HG02884 (cell line): ENCODE data around the gene CCNC.
"Not testable (repeated sequence)": the region's sequence is repeated elsewhere in the genome, so short reads cannot be mapped to it uniquely, and the experiment has no call there.

ENCODE experiments used
- ATAC-seq: cut with Tn5 transposase; IDR thresholded peaks from one replicate; pipeline ENCODE4 v1.9.1; 2021; ENCODE audit warnings: mild to moderate bottlenecking, moderate library complexity; ENCODE audit not compliant: unreplicated experiment

CCNC gene

GRCh38 chr6:99603421-99604165 lies 35.1 kb upstream of the CCNC start:
- ATAC-seq, result no peak

GRCh38 chr6:99602520-99603420 lies 34.3 kb upstream of the CCNC start:
- no peak for ATAC-seq

DNA sequence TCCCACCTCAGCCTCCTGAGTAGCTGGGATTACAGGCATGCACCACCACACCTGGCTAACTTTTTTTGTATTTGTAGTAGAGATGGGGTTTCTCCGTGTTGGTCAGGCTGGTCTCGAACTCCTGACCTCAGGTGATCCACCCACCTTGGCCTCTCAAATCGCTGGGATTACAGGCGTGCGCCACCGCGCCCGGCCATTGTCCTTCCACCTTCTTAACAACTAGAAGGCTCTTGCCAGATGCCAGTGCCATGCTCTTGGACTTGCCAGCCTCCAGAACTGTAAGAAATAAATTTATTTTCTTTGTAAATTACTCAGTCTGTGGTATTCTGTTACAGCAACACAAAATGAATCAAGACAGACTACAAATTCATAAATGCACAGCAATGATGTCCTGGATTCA lies 26.2 kb upstream of the CCNC start:
- ATAC-seq, result not testable (repeated sequence)

- no peak for ATAC-seq
These were observed 24.4 kb upstream of the CCNC start for GRCh38 chr6:99592900-99593299.

GRCh38 chr6:99591673-99592364 lies 23.4 kb upstream of the CCNC start:
- no peak for ATAC-seq

- ATAC-seq, result no peak
These were observed 22.5 kb upstream of the CCNC start for GRCh38 chr6:99590728-99591672.

DNA sequence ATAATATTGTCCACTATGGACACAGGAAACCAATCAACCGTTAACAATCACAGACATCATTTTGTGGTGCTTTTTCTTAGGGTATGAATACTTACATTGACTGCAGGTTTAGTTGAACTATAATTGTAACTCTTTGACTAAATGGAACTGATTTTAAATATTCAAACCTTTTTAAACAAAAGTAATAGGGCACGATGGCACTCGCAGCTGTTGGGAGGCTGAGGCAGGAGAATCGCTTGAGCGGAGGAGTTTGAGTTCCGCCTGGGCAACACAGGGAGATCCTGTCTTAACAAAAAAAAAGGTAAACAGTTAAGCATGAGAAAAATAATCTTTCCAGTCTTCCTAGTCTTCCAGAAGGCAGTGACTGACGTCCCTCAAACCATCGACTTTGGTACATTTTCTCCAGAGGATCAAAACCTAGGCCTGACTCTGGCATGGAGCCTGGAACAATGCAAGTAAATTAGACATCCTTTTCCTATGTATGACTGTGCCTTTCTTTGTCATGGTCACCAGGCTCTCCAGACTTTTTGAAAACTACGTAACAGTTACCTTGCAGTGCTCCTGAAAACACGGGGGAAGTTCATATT lies 21.5 kb upstream of the CCNC start:
- ATAC-seq, result no peak

- peak; percentile 29 for ATAC-seq
These were observed 20.8 kb upstream of the CCNC start for GRCh38 chr6:99589290-99589672.

- ATAC-seq, result peak; percentile 94
These were observed 20.3 kb upstream of the CCNC start for GRCh38 chr6:99588618-99589289.

- ATAC-seq, result no peak
These were observed 19.3 kb upstream of the CCNC start for GRCh38 chr6:99587792-99588191.

- ATAC-seq, result no peak
These were observed 11.3 kb upstream of the CCNC start for GRCh38 chr6:99579781-99580180.

DNA sequence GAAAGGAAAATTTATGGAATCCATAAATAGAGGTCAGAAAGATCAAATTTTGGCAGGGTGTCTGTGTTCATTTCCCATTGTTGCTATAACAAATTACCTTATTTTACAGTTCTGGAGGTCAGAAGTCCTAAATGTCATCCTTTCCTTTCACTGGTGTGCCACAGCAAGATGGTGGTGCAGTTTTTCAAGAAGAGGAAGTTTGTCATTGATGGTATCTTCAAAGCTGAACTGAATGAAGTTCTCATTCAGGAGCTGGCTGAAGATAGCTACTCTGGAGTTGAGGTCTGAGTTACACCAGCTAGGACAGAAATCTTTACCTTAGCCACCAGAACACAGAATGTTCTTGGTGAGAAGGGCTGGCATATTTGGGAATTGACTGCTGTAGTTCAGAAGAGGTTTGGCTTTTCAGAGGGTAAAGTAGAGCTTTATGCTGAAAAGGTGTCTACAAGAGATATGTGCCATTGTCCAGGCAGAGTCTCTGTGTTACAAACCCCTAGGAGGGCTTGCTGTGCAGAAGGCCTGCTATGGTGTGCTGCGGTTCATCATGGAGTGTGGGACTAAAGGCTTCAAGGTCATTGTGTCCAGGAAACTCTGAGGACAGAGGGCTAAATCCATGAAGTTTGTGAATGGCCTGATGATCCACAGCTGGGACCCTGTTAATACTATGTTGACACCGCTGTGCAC lies 7.2 kb upstream of the CCNC start:
- ATAC-seq, result no peak

GRCh38 chr6:99573980-99574617 lies 5.6 kb upstream of the CCNC start:
- ATAC-seq, result no peak

- no peak for ATAC-seq
These were observed 5.3 kb downstream of the CCNC start for GRCh38 chr6:99563056-99563723.

DNA sequence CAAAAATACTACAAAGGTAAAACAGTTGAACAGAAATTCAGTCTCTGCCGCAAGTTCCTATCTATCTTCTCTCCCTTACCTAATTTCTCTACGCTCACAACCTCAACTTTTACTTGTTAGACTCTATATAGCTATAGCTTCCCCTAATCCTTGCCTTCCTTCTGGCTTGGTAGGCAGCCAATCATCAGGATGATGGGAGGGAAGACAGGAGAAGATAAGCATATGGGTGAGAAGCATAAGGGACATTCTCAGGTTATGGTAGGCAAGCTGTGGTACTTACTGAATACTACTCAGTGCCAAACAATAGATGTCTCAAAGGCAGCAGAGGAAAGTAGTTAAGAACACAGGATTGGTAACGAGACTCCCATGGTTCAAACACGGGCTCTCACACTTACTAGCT lies 7.8 kb downstream of the CCNC start:
- no peak for ATAC-seq

DNA sequence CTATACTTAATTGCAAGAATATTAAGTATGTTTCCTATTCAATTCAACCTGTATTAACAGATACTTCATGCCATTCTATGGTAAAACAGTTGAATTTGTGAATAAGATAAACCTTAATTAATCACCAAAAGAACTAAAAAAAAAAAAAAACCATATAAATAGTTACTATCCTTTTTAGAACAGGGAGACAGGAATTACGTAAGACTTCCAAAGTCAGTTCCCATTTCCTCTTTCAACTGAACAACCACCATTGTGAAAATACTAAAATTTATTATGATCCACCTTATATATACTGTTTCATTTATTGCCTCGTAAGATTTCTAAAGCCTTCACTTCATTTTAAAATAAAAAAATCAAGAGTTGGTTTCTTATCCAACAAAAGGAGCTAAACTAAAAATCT lies 9.4 kb downstream of the CCNC start:
- ATAC-seq, result no peak

DNA sequence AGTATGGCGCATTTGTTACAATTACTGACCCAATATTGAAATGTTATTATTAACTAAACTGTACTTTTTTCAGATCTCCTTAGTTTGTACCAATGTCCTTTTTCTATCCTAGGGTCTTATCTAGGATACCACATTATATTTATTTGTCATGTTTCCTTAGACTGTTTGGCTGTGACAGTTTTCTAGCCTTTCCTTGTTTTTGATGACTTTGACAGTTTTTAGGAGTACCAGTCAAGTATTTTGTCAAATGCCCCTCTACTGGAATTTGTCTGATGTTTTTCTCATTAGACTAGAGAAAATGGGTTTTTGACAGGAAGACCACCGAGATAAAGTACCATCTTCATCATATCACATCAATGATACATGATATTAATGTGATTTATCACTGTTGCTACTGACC lies 14.6 kb downstream of the CCNC start:
- ATAC-seq, result no peak
